Glutamatergic neuron (in vitro differentiated cells): ENCODE results near the gene LYPD4. TPM values are rescaled to one million over a fixed set of nuclear protein-coding genes. Genes with fewer than 3 reads are reported as not detected.

Source experiments
- DNase-seq: peaks from one replicate; pipeline ENCODE4 v3.0.0; 2022
- H3K27ac Mint-ChIP-seq: one replicate; pipeline ENCODE4 v1.8.0; 2020; ENCODE audit warnings: mild to moderate bottlenecking, mixed read lengths, inconsistent platforms; ENCODE audit not compliant: unreplicated experiment
- H3K27me3 Mint-ChIP-seq: one replicate; pipeline ENCODE4 v1.8.0; 2020; ENCODE audit warnings: mild to moderate bottlenecking, moderate library complexity, mixed read lengths, inconsistent platforms; ENCODE audit not compliant: unreplicated experiment
- H3K36me3 Mint-ChIP-seq: one replicate; pipeline ENCODE4 v1.8.0; 2020; ENCODE audit warnings: mild to moderate bottlenecking, mixed read lengths, inconsistent platforms; ENCODE audit not compliant: unreplicated experiment
- H3K4me1 Mint-ChIP-seq: one replicate; pipeline ENCODE4 v1.8.0; 2020; ENCODE audit warnings: mild to moderate bottlenecking, low read depth, mixed read lengths, inconsistent platforms; ENCODE audit not compliant: unreplicated experiment
- H3K4me3 Mint-ChIP-seq: one replicate; pipeline ENCODE4 v1.8.0; 2020; ENCODE audit warnings: mild to moderate bottlenecking, mixed read lengths, inconsistent platforms; ENCODE audit not compliant: unreplicated experiment
- H3K9me3 Mint-ChIP-seq: one replicate; pipeline ENCODE4 v1.8.0; 2020; ENCODE audit warnings: mild to moderate bottlenecking, moderate library complexity, mixed read lengths, inconsistent platforms; ENCODE audit not compliant: unreplicated experiment
- CTCF ChIP-seq: fragments of 200-600 bp; sonication (generic); IDR thresholded peaks from one replicate; pipeline ENCODE4 v1.5.0; 2021; ENCODE audit not compliant: partially characterized antibody, unreplicated experiment
- total RNA-seq: library from RNA; stranded (reverse); fragmentation: NEBNext Ultra II Directional; extraction: Animal tissue kit (Norgen Biotek cat#: 25700); gene quantifications from one replicate; pipeline ENCODE4 v1.2.1, GENCODE V29; 2021; ENCODE audit not compliant: unreplicated experiment

Gene LYPD4
- total RNA-seq, 1 donor from 2014 or later, result not detected

GRCh38 chr19:41888926-41889325, 44.4 kb upstream of the LYPD4 start:
- H3K4me1 Mint-ChIP-seq, result peaks cover 11% of the 10 kb centered on the region
- peaks cover 4% of the 10 kb centered on the region for H3K36me3 Mint-ChIP-seq
- no peak overlapping the region for H3K4me3 Mint-ChIP-seq
- TF ChIP-seq CTCF, result no peak
- peaks cover 8% of the 10 kb centered on the region for H3K9me3 Mint-ChIP-seq
- no peak overlapping the region for H3K27ac Mint-ChIP-seq
- no peak for DNase-seq
- H3K27me3 Mint-ChIP-seq, result peaks cover 8% of the 10 kb centered on the region

GRCh38 chr19:41887711-41888382, 43.4 kb upstream of the LYPD4 start:
- no peak overlapping the region for H3K27ac Mint-ChIP-seq

GRCh38 chr19:41886761-41887710, 42.6 kb upstream of the LYPD4 start:
- H3K4me1 Mint-ChIP-seq, result peaks cover 15% of the 10 kb centered on the region
- H3K27me3 Mint-ChIP-seq, result peaks cover 11% of the 10 kb centered on the region
- TF ChIP-seq CTCF, result no peak
- H3K4me3 Mint-ChIP-seq, result no peak overlapping the region
- no peak for DNase-seq
- peaks cover 12% of the 10 kb centered on the region for H3K9me3 Mint-ChIP-seq
- H3K27ac Mint-ChIP-seq, result peak overlapping the region; percentile 28
- peaks cover 4% of the 10 kb centered on the region for H3K36me3 Mint-ChIP-seq

More at GRCh38 chr19:41887711-41888382, 43.4 kb upstream of the LYPD4 start:
- Mint-ChIP-seq H3K36me3 (peaks cover 4% of the 10 kb centered on the region), H3K27me3 (peaks cover 6% of the 10 kb centered on the region), H3K4me1 (peaks cover 13% of the 10 kb centered on the region), H3K4me3 (peak overlapping the region; percentile 1), H3K9me3 (peaks cover 11% of the 10 kb centered on the region)
- no peak for TF ChIP-seq CTCF
- DNase-seq, result no peak

- Mint-ChIP-seq H3K27me3 (peaks cover 9% of the 10 kb centered on the region), H3K9me3 (peaks cover 8% of the 10 kb centered on the region), H3K36me3 (no peaks in the 10 kb centered on the region), H3K27ac (peak overlapping the region; percentile 75), H3K4me3 (peak overlapping the region; percentile 94), H3K4me1 (peaks cover 11% of the 10 kb centered on the region)
- peak; percentile 95 for DNase-seq
- no peak for TF ChIP-seq CTCF
Measured at GRCh38 chr19:41883821-41884733, 39.6 kb upstream of the LYPD4 start.
